Gastroesophageal sphincter (tissue), 4 donors: Measurements from ENCODE around the gene STAC3. TPM values are rescaled to one million over a fixed set of nuclear protein-coding genes. Genes with fewer than 3 reads are reported as not detected.

Experiments
- ATAC-seq: fragments of 150-250 bp; one replicate; pipeline ENCODE4 v1.9.1; 2016; ENCODE audit warnings: mild to moderate bottlenecking, moderate library complexity
- H3K27ac ChIP-seq, 4 donors: fragments of 200-600 bp; sonication (generic) in 3 of 4; 1 replicate in 3 of 4; 2 replicates in 1 of 4; pipeline ENCODE4 v1.5.1; 2016 to 2019
- H3K27me3 ChIP-seq: fragments of 200-600 bp; sonication (generic); one replicate; pipeline ENCODE4 v1.5.1; 2019
- H3K36me3 ChIP-seq, 2 donors: fragments of 200-600 bp; sonication (generic); one replicate each; pipeline ENCODE4 v1.5.1; 2019; ENCODE audit warnings: control low read depth in 1 of 2
- H3K4me1 ChIP-seq, 3 donors: fragments of 200-600 bp; sonication (generic); 1 replicate in 2 of 3; 2 replicates in 1 of 3; pipeline ENCODE4 v1.5.1; 2016 to 2019; ENCODE audit warnings: control low read depth in 2 of 3
- H3K4me3 ChIP-seq, 2 donors: fragments of 200-600 bp; sonication (generic); one replicate each; pipeline ENCODE4 v1.5.1; 2019; ENCODE audit warnings: mild to moderate bottlenecking in 1 of 2, moderate library complexity in 1 of 2
- H3K9me3 ChIP-seq, 3 donors: fragments of 200-600 bp; sonication (generic); one replicate each; pipeline ENCODE4 v1.5.1; 2017 to 2019; ENCODE audit warnings: control low read depth in 2 of 3
- EP300 ChIP-seq: sonication (generic); formaldehyde crosslinking; IDR thresholded peaks from one replicate; pipeline ENCODE4 v1.6.1; 2017; ENCODE audit warnings: antibody characterized with exemption, mild to moderate bottlenecking
- POLR2A ChIP-seq, 2 donors: fragments of 450-650 bp; IDR thresholded peaks; one replicate each; pipeline ENCODE4 v1.6.1; 2017; ENCODE audit warnings: antibody characterized with exemption in 2 of 2, mild to moderate bottlenecking in 2 of 2, moderate library complexity in 1 of 2
- POLR2AphosphoS5 ChIP-seq: sonication (generic); formaldehyde crosslinking; IDR thresholded peaks from one replicate; pipeline ENCODE4 v1.6.1; 2017; ENCODE audit warnings: antibody characterized with exemption
- WGBS, 2 donors: methylation state at CpG; one replicate each; pipeline ENCODE4 v1.1.5; 2018; ENCODE audit warnings: low coverage in 1 of 2; 5-methylcytosine and 5-hydroxymethylcytosine counted together
- total RNA-seq, 4 donors: library from RNA; depleted of rRNA; stranded (reverse); fragments of >200 nt; gene quantifications; one replicate each; pipeline ENCODE4 v1.1.0, GENCODE V29; 2016
- TF ChIP-seq, protein P1 (sequence below), 4 experiments: fragments of 200-600 bp in 2 of 4; fragments of 450-650 bp in 2 of 4; sonication (generic) in 1 of 4; IDR thresholded peaks; one replicate each; pipeline ENCODE4 v1.5.1; 2017 to 2019; ENCODE audit warnings: antibody characterized with exemption in 4 of 4, mild to moderate bottlenecking in 2 of 4, moderate library complexity in 2 of 4

The STAC3 gene
- total RNA-seq, 4 donors from 2014 or later, result 0.32 to 0.94 (median 0.35) TPM; not detected in 1

DNA sequence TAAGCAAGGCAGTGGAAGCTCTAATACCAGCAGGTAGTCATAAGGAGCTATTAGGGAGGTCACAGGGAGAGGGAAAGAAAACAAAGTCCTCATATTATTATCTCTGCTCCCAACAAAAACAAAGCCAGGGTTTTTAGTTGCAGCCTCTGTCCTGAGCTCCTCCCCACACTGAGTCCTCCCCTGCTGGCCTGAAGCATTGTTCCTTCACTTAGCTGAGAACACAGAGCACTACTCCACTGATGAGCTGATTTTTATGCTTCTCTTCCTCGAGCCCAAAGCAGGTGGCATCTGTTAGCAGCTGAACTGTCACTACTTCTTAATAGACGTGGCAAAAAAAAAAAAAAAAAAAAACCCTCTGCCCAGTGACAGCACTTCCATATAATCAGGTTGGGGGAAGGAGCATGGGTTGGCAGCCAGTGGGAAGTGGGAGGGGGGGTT, 10.5 kb upstream of the STAC3 start:
- H3K36me3 ChIP-seq, result peaks cover 0 to 91% of the 10 kb centered on the region in 2 donors
- no peak overlapping the region for H3K27ac ChIP-seq
- no peaks in the 10 kb centered on the region for H3K27me3 ChIP-seq
- H3K4me3 ChIP-seq, result no peak overlapping the region
- TF ChIP-seq POLR2A (IDR thresholded peaks at IDR 0.05) (no peak), EP300 (no peak), POLR2AphosphoS5 (no peak)
- TF ChIP-seq, protein P1, sequence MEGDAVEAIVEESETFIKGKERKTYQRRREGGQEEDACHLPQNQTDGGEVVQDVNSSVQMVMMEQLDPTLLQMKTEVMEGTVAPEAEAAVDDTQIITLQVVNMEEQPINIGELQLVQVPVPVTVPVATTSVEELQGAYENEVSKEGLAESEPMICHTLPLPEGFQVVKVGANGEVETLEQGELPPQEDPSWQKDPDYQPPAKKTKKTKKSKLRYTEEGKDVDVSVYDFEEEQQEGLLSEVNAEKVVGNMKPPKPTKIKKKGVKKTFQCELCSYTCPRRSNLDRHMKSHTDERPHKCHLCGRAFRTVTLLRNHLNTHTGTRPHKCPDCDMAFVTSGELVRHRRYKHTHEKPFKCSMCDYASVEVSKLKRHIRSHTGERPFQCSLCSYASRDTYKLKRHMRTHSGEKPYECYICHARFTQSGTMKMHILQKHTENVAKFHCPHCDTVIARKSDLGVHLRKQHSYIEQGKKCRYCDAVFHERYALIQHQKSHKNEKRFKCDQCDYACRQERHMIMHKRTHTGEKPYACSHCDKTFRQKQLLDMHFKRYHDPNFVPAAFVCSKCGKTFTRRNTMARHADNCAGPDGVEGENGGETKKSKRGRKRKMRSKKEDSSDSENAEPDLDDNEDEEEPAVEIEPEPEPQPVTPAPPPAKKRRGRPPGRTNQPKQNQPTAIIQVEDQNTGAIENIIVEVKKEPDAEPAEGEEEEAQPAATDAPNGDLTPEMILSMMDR (IDR thresholded peaks at IDR 0.05), result no peak
- H3K9me3 ChIP-seq, result no peaks in the 10 kb centered on the region
- ATAC-seq, result no peak
- WGBS, 2 donors, result 30% methylated on average over 2 of the region's 2 CpGs; no CpG with 5 or more reads in 1 of the 2 donors
- peaks cover 0 to 9% (median 0%) of the 10 kb centered on the region in 3 donors for H3K4me1 ChIP-seq

DNA sequence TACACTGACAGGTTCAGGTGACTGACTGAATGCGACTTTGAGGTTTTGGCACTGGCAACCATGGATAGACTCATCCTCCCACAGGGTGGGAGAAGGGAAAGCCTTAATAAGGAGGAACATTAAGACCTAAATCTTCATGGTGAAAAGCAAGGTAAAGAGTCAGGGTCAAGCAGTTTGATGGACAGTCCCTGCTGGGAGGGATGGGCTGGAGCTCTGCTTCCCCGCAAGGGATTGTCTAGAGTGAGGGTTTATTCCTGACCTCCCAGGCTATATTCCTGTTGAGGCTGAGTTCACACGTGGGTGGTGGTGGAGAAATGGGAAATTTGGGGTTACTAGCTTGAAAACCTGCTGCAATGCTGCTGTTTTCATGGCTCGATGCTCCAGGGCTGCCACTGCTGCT, 9.4 kb upstream of the STAC3 start:
- TF ChIP-seq EP300 (no peak), POLR2A (IDR thresholded peaks at IDR 0.05) (no peak), POLR2AphosphoS5 (no peak)
- TF ChIP-seq, protein P1 (IDR thresholded peaks at IDR 0.05), result no peak
- Histone ChIP-seq H3K27ac (no peak overlapping the region), H3K4me3 (no peak overlapping the region), H3K9me3 (no peaks in the 10 kb centered on the region), H3K4me1 (peaks cover 0 to 9% (median 0%) of the 10 kb centered on the region in 3 donors), H3K27me3 (no peaks in the 10 kb centered on the region), H3K36me3 (peaks cover 0 to 91% of the 10 kb centered on the region in 2 donors)
- WGBS, 2 donors, result 40 to 70% methylated on average over 1 to 3 of the region's 4 CpGs
- ATAC-seq, result no peak

DNA sequence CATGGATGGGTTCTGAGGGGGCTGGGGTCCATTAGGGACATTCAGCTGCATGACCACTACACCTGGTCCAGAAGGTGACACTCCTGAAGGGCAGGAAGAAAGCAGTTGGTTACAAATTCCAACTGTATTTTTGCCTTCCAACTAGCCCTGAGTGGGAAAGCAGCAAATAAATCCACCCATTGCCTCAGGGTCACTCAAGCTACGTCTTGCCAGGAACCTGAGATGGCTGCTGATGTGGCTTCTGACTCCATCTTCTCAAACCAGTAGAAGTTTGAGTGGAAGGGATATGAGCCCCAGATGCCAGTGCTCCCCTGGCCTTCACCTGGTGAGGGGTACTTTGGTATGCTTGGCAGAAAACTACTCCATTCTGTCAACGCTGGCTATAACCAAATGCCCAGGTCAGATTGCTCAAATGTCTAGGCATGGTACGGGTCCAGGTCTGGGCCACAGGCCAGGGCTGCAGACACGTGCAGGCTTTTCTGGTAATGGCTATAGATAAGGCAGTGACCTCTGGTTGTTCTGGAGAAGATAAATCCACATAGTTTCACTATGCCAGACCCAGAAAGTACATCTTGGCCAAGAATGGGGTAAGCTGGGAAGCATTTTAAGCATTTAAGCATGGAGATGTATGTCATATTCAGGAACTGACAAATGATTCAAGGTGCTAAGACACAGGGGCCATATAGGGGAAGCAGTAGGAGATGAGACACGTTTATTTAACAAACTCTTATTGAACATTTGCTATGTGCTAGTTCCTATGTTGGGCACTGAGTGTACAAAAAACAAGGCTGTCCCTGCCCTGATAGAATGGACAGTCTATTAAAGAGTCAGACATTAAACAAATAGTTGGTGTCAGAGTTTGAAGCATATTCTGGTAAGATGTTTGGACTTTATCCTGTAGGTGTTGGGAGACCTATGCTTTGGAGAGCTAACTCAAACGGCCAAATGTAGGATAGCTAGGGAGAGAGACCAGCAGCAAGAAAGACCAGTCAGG, 8.3 kb upstream of the STAC3 start:
- no peaks in the 10 kb centered on the region for H3K9me3 ChIP-seq
- ATAC-seq, result no peak
- H3K4me1 ChIP-seq, result peaks cover 0 to 9% (median 0%) of the 10 kb centered on the region in 3 donors
- WGBS, 2 donors, result 19 to 33% methylated on average over 2 of the region's 6 CpGs
- TF ChIP-seq, protein P1 (IDR thresholded peaks at IDR 0.05), result no peak
- TF ChIP-seq POLR2A (IDR thresholded peaks at IDR 0.05) (no peak), POLR2AphosphoS5 (no peak), EP300 (no peak)
- H3K27me3 ChIP-seq, result no peaks in the 10 kb centered on the region
- H3K36me3 ChIP-seq, result peaks cover 0 to 92% of the 10 kb centered on the region in 2 donors
- no peak overlapping the region for H3K4me3 ChIP-seq
- no peak overlapping the region for H3K27ac ChIP-seq

DNA sequence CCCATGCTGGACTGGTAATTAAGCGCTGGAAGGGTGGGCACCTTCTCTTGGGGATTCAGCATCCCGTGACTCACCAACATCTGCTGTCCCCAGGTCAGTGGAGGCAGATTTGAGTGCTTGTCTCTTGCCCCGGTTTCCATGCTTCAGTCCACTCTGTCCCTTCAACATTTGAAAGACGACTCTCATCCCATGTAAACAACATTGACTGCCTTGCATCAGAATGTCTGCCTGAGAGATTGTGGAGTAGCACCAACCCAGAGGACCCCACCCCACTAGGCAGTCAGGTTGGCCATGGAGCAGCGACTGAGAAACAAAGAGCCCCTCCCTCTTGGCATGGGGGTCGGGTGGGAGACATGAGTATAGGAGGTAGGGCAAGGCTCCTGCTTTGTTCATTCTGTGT, 4.9 kb upstream of the STAC3 start:
- Histone ChIP-seq H3K4me1 (no peaks in the 10 kb centered on the region), H3K27me3 (no peaks in the 10 kb centered on the region), H3K9me3 (no peaks in the 10 kb centered on the region), H3K36me3 (peaks cover 0 to 70% of the 10 kb centered on the region in 2 donors), H3K27ac (no peak overlapping the region), H3K4me3 (no peak overlapping the region)
- no peak for ATAC-seq
- no peak for TF ChIP-seq EP300
- TF ChIP-seq, protein P1 (IDR thresholded peaks at IDR 0.05), result no peak
- TF ChIP-seq POLR2A (IDR thresholded peaks at IDR 0.05), result no peak
- TF ChIP-seq POLR2AphosphoS5, result no peak
- WGBS, 2 donors, result 58 to 80% methylated on average over 2 to 4 of the region's 6 CpGs
